Spleen (tissue), 7 donors: ENCODE measurements around the gene KASH5.

ENCODE experiments used
- CTCF ChIP-seq, 11 experiments: fragments of 200-600 bp in 7 of 11; fragments of 450-650 bp in 4 of 11; sonication (generic) in 4 of 11; IDR thresholded peaks in 8 of 11; conservative IDR thresholded peaks in 3 of 11; 1 replicate in 7 of 11; 2 replicates in 4 of 11; pipeline versions ENCODE4 v1.4.0 to v1.8.0; 2016 to 2021; ENCODE audit warnings: antibody characterized with exemption in 11 of 11, inconsistent platforms in 4 of 11, mild to moderate bottlenecking in 1 of 11
- POLR2AphosphoS5 ChIP-seq, 3 donors: sonication (generic); formaldehyde crosslinking; IDR thresholded peaks; one replicate each; pipeline ENCODE4 v1.5.1; 2017; ENCODE audit warnings: antibody characterized with exemption in 3 of 3
- donor health status: DM: no; HTN: no; CAD: no; lungs with moderate emphysema.
- donor health status: DM: no; HTN: no; CAD: no.
- donor health status: DM: no; HTN: no; CAD: no.

- TF ChIP-seq CTCF (IDR thresholded peaks at IDR 0.05 in 8 of 11, conservative IDR thresholded peaks at IDR 0.05 in 3 of 11) (peak in 1 of 11 experiments; percentile 19), POLR2AphosphoS5 (IDR thresholded peaks at IDR 0.05) (peak in 1 of 3 donors; percentile 22)
Observed at GRCh38 chr19:49390929-49391359, 2.9 kb downstream of the KASH5 start.
